Parathyroid adenoma (tissue), 2 donors: Measurements from ENCODE around the gene ARMH3.

Experiments used
- H2AFZ ChIP-seq: fragments of 300-600 bp; sonication (generic); one replicate; pipeline ENCODE4 v1.7.0; 2017; ENCODE audit warnings: antibody characterized with exemption, mild to moderate bottlenecking
- H3K27ac ChIP-seq: fragments of 300-600 bp; sonication (generic); one replicate; pipeline ENCODE4 v1.7.0; 2017
- H3K27me3 ChIP-seq: fragments of 300-600 bp; sonication (generic); one replicate; pipeline ENCODE4 v1.7.0; 2017; ENCODE audit warnings: low read length; ENCODE audit not compliant: control insufficient read depth, insufficient read depth
- H3K36me3 ChIP-seq: fragments of 300-600 bp; sonication (generic); one replicate; pipeline ENCODE4 v1.7.0; 2017; ENCODE audit warnings: low read length; ENCODE audit not compliant: control insufficient read depth, insufficient read depth
- H3K4me1 ChIP-seq: fragments of 300-600 bp; sonication (generic); one replicate; pipeline ENCODE4 v1.7.0; 2017; ENCODE audit warnings: control low read depth
- H3K4me2 ChIP-seq: fragments of 300-600 bp; sonication (generic); one replicate; pipeline ENCODE4 v1.7.0; 2017; ENCODE audit warnings: low read length
- H3K4me3 ChIP-seq: fragments of 300-600 bp; sonication (generic); one replicate; pipeline ENCODE4 v1.7.0; 2017; ENCODE audit warnings: low read depth, low read length
- H3K79me2 ChIP-seq: fragments of 300-600 bp; sonication (generic); one replicate; pipeline ENCODE4 v1.7.0; 2017; ENCODE audit warnings: control low read depth
- H3K9ac ChIP-seq: fragments of 300-600 bp; sonication (generic); one replicate; pipeline ENCODE4 v1.7.0; 2017; ENCODE audit warnings: mild to moderate bottlenecking
- H3K9me3 ChIP-seq: fragments of 300-600 bp; sonication (generic); one replicate; pipeline ENCODE4 v1.7.0; 2017; ENCODE audit warnings: low read length; ENCODE audit not compliant: control insufficient read depth
- TF ChIP-seq, protein P1 (sequence below): fragments of 300-600 bp; sonication (generic); IDR thresholded peaks from one replicate; pipeline ENCODE4 v1.7.0; 2017; ENCODE audit warnings: antibody characterized with exemption, mild to moderate bottlenecking
- donor health status: primary hyperparathyroidism.

The ARMH3 gene

DNA sequence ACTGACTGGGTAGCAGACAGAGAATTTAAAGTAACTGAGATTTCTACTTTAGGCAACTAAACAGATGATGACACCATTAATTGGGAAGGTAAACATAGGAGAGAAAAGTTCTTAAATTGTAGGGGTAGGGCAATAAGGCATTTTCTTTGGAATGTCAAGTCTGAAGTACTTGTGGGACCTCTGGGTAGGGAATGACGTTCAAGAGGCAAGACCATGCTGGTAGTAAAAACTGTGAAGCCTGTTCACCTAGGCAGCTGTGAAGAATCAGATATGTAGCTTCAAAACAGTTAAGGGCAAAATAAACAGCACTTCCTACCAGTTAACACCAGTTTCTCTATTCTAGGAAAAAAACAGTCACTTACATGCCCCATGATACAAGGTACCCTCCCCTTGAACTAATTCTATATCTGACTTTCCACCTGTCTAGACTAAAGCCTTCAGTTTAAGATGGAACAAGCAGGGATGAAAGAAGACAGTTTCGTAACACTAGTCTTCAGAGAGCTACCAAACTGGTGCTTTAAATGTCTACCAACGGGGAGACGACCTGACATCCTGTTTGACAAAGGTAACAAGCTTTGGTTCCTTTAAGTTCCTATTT is 149.3 kb downstream of the ARMH3 start:
- Histone ChIP-seq H3K36me3 (no peaks in the 10 kb centered on the region), H3K4me2 (no peak overlapping the region), H3K4me1 (peaks cover 7% of the 10 kb centered on the region), H3K9me3 (no peaks in the 10 kb centered on the region), H3K27ac (no peak overlapping the region), H3K79me2 (peaks cover 7% of the 10 kb centered on the region), H3K27me3 (no peaks in the 10 kb centered on the region), H3K4me3 (no peak overlapping the region), H3K9ac (no peak overlapping the region), H2AFZ (no peak overlapping the region)
- TF ChIP-seq, protein P1, sequence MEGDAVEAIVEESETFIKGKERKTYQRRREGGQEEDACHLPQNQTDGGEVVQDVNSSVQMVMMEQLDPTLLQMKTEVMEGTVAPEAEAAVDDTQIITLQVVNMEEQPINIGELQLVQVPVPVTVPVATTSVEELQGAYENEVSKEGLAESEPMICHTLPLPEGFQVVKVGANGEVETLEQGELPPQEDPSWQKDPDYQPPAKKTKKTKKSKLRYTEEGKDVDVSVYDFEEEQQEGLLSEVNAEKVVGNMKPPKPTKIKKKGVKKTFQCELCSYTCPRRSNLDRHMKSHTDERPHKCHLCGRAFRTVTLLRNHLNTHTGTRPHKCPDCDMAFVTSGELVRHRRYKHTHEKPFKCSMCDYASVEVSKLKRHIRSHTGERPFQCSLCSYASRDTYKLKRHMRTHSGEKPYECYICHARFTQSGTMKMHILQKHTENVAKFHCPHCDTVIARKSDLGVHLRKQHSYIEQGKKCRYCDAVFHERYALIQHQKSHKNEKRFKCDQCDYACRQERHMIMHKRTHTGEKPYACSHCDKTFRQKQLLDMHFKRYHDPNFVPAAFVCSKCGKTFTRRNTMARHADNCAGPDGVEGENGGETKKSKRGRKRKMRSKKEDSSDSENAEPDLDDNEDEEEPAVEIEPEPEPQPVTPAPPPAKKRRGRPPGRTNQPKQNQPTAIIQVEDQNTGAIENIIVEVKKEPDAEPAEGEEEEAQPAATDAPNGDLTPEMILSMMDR = no peak

DNA sequence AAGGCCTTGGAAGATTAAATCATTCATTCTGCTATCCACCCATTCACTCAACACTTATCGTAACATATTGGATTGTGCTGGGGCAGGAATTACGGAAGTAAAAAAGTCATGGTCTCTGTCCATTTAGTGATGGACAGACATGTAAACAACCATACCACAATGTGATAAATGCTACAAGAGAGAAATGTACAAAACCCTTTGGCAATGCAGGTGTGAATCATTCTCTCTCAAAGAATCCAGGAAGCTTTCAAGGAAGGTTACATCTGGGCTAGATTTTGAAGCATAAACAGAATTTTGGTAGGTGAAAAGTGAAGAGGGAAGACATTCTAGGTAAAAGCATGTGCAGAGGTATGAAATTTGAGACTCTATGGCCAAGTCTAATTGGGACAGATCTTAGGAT is 150.7 kb downstream of the ARMH3 start:
- Histone ChIP-seq H3K27ac (no peak overlapping the region), H3K9me3 (no peaks in the 10 kb centered on the region), H3K79me2 (peaks cover 6% of the 10 kb centered on the region), H3K36me3 (no peaks in the 10 kb centered on the region), H2AFZ (no peak overlapping the region), H3K27me3 (no peaks in the 10 kb centered on the region), H3K4me3 (no peak overlapping the region), H3K4me2 (no peak overlapping the region), H3K9ac (no peak overlapping the region), H3K4me1 (peaks cover 7% of the 10 kb centered on the region)
- TF ChIP-seq, protein P1 = no peak

DNA sequence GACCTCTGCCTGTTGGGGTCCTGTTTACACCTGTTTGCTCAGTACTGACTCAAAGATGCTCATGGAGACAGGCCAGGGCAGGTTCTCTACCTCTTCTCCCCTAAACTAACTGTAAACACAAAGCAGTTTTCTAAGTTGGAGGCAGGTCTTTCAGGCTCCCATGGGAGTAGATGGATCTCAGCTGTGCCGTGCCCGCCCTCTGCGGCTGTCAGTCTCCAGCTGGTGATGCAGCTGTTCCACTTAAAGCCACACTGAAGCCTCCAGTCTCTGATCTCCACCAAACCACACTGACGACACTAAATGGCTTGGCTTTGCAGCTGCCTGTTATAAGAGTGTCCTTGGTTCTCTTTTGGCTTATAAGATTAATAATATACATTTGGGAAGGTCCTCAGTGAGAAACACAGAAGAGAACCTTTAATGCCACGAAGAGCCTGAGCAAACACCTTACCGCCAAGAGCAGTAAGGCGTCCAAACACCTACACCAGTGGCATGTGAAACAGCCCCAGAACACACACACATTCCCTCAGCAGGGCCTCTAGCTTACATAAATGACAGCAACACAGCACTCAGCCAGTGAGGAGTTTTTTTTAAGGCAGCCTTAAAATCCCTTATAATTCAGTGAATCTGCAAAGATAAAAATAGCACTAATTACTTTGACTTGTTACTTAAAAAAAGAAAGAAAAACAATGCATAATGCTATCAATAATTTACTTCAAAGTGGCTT is 152.0 kb downstream of the ARMH3 start:
- H3K27ac ChIP-seq = no peak overlapping the region
- no peak overlapping the region for H2AFZ ChIP-seq
- peaks cover 3% of the 10 kb centered on the region for H3K79me2 ChIP-seq

DNA sequence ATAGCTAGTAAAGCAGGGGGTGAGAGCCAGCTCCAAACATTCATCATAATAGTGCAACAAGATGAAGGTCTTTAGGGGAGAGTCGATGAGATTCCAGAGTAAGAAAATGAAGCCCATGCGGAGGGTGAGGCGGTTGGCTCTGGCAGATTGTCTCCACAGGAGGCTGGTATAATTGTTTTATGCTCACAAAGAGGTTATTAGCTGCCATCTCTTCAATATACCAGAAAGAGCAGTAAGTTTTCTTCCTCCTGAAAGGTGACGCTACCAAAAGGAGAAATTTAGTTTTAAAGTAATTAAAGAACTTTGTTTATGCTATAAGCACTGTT is 153.2 kb downstream of the ARMH3 start:
- Histone ChIP-seq H3K27me3 (no peaks in the 10 kb centered on the region), H3K9me3 (no peaks in the 10 kb centered on the region), H3K27ac (no peak overlapping the region), H3K79me2 (peaks cover 3% of the 10 kb centered on the region), H2AFZ (no peak overlapping the region), H3K4me3 (no peak overlapping the region), H3K9ac (no peak overlapping the region), H3K4me1 (peaks cover 9% of the 10 kb centered on the region), H3K4me2 (no peak overlapping the region), H3K36me3 (no peaks in the 10 kb centered on the region)
- TF ChIP-seq, protein P1 = no peak

More for the DNA sequence above, 152.0 kb downstream of the ARMH3 start:
- no peaks in the 10 kb centered on the region for H3K27me3 ChIP-seq
- no peaks in the 10 kb centered on the region for H3K36me3 ChIP-seq
- no peak overlapping the region for H3K4me3 ChIP-seq
- peaks cover 7% of the 10 kb centered on the region for H3K4me1 ChIP-seq
- TF ChIP-seq, protein P1 = no peak
- H3K9me3 ChIP-seq = no peaks in the 10 kb centered on the region
- H3K9ac ChIP-seq = no peak overlapping the region
- no peak overlapping the region for H3K4me2 ChIP-seq
